ENCODE results near the gene KCNRG.

Gene KCNRG

GRCh38 chr13:50037788-50038187 lies 22.5 kb downstream of the KCNRG start:
- Histone ChIP-seq H3K79me2 (ENCODE audit: low read length) (no peaks in the 10 kb centered on the region), H2AFZ (ENCODE audit: low read length) (no peak overlapping the region), H3K27me3 (replicated peaks; ENCODE audit: insufficient read depth, low read length) (no peaks in the 10 kb centered on the region), H3F3A (ENCODE audit: insufficient read depth, low read length) (no peaks in the 10 kb centered on the region), H3K9me3 (replicated peaks; ENCODE audit: insufficient read depth, low read length) (no peaks in the 10 kb centered on the region), H3K4me3 (ENCODE audit: low read length) (no peak overlapping the region), H3K27ac (ENCODE audit: low read length) (no peak overlapping the region), H3K4me1 (ENCODE audit: low read length) (no peaks in the 10 kb centered on the region), H4K20me1 (ENCODE audit: insufficient read depth, low read length) (no peaks in the 10 kb centered on the region), H3K4me2 (ENCODE audit: low read depth, low read length) (no peak overlapping the region), H3K9ac (ENCODE audit: low read length) (no peak overlapping the region), H3K36me3 (replicated peaks; ENCODE audit: insufficient read depth, low read length) (no peaks in the 10 kb centered on the region), H3K9me2 (replicated peaks; ENCODE audit: insufficient read depth, low read length) (no peaks in the 10 kb centered on the region)
- no peak for TF ChIP-seq EZH2phosphoT487 (IDR thresholded peaks at IDR 0.05; ENCODE audit: low read length)
- TF ChIP-seq EZH2 (optimal IDR thresholded peaks at IDR 0.05; ENCODE audit: low read depth, low read length) = no peak
- TF ChIP-seq, protein P1, sequence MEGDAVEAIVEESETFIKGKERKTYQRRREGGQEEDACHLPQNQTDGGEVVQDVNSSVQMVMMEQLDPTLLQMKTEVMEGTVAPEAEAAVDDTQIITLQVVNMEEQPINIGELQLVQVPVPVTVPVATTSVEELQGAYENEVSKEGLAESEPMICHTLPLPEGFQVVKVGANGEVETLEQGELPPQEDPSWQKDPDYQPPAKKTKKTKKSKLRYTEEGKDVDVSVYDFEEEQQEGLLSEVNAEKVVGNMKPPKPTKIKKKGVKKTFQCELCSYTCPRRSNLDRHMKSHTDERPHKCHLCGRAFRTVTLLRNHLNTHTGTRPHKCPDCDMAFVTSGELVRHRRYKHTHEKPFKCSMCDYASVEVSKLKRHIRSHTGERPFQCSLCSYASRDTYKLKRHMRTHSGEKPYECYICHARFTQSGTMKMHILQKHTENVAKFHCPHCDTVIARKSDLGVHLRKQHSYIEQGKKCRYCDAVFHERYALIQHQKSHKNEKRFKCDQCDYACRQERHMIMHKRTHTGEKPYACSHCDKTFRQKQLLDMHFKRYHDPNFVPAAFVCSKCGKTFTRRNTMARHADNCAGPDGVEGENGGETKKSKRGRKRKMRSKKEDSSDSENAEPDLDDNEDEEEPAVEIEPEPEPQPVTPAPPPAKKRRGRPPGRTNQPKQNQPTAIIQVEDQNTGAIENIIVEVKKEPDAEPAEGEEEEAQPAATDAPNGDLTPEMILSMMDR (IDR thresholded peaks at IDR 0.05; ENCODE audit: low read length) = no peak
- no peak for DNase-seq

DNA sequence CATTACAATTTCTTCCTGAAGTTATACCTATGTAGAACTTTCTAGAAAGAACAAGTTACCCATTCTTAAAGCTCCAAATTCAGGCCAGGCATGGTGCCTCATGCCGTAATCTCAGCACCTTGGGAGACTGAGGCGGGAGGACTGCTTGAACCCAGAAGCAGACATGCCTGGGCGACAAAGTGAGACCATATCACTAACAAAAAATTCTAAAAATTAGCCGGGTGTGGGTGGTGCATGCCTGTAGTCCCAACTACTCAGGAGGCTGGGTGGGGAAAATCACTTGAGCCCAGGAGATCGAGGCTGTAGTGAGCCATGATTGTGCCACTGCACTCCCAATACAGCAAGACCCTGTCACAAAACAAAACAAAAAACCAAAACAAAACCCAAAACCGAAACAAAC lies 23.0 kb downstream of the KCNRG start:
- H4K20me1 ChIP-seq (ENCODE audit: insufficient read depth, low read length) = no peaks in the 10 kb centered on the region
- no peak overlapping the region for H3K4me3 ChIP-seq (ENCODE audit: low read length)
- no peaks in the 10 kb centered on the region for H3K9me3 ChIP-seq (replicated peaks; ENCODE audit: insufficient read depth, low read length)
- TF ChIP-seq EZH2 (optimal IDR thresholded peaks at IDR 0.05; ENCODE audit: low read depth, low read length) = no peak
- TF ChIP-seq EZH2phosphoT487 (IDR thresholded peaks at IDR 0.05; ENCODE audit: low read length) = no peak
- TF ChIP-seq, protein P1 (IDR thresholded peaks at IDR 0.05; ENCODE audit: low read length) = no peak
- H3K27me3 ChIP-seq (replicated peaks; ENCODE audit: insufficient read depth, low read length) = no peaks in the 10 kb centered on the region
- H3K79me2 ChIP-seq (ENCODE audit: low read length) = no peaks in the 10 kb centered on the region
- H3K27ac ChIP-seq (ENCODE audit: low read length) = no peak overlapping the region
- H2AFZ ChIP-seq (ENCODE audit: low read length) = no peak overlapping the region
- H3K9me2 ChIP-seq (replicated peaks; ENCODE audit: insufficient read depth, low read length) = no peaks in the 10 kb centered on the region
- H3K4me2 ChIP-seq (ENCODE audit: low read depth, low read length) = no peak overlapping the region
- no peak for DNase-seq
- no peaks in the 10 kb centered on the region for H3F3A ChIP-seq (ENCODE audit: insufficient read depth, low read length)
- H3K36me3 ChIP-seq (replicated peaks; ENCODE audit: insufficient read depth, low read length) = no peaks in the 10 kb centered on the region
- H3K9ac ChIP-seq (ENCODE audit: low read length) = no peak overlapping the region
- H3K4me1 ChIP-seq (ENCODE audit: low read length) = no peaks in the 10 kb centered on the region

DNA sequence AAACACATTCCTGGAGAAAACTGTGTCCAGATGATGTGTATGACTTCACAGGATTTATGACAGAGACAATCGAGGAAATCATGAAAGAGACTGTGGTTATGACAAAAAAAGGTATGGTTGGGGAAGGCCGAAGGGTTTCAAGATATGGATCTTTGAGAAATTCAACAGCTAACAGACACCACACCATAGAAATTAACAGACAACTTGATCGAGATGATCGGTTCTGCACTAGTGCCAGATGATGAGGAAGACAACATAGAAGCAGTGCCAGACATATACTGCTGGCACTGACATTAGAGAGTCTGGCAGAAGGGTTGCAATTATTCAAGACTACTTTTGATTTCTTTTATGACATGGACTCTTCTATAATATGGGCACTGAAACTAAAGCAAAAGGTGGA lies 37.2 kb downstream of the KCNRG start:
- no peaks in the 10 kb centered on the region for H3K9me3 ChIP-seq (replicated peaks; ENCODE audit: insufficient read depth, low read length)
- H2AFZ ChIP-seq (ENCODE audit: low read length) = no peak overlapping the region
- H3K36me3 ChIP-seq (replicated peaks; ENCODE audit: insufficient read depth, low read length) = no peaks in the 10 kb centered on the region; the same call in 1 of the 2 replicates
- no peaks in the 10 kb centered on the region for H3K4me1 ChIP-seq (ENCODE audit: low read length)
- peaks cover 26% of the 10 kb centered on the region for H3K79me2 ChIP-seq (ENCODE audit: low read length)
- TF ChIP-seq EZH2 (optimal IDR thresholded peaks at IDR 0.05; ENCODE audit: low read depth, low read length) (no peak), EZH2phosphoT487 (IDR thresholded peaks at IDR 0.05; ENCODE audit: low read length) (no peak)
- TF ChIP-seq, protein P1 (IDR thresholded peaks at IDR 0.05; ENCODE audit: low read length) = no peak
- H3K9ac ChIP-seq (ENCODE audit: low read length) = no peak overlapping the region
- no peaks in the 10 kb centered on the region for H3K27me3 ChIP-seq (replicated peaks; ENCODE audit: insufficient read depth, low read length)
- no peak overlapping the region for H3K4me3 ChIP-seq (ENCODE audit: low read length)
- H3F3A ChIP-seq (ENCODE audit: insufficient read depth, low read length) = no peaks in the 10 kb centered on the region
- no peaks in the 10 kb centered on the region for H4K20me1 ChIP-seq (ENCODE audit: insufficient read depth, low read length)
- no peak overlapping the region for H3K4me2 ChIP-seq (ENCODE audit: low read depth, low read length)
- H3K27ac ChIP-seq (ENCODE audit: low read length) = no peak overlapping the region
- H3K9me2 ChIP-seq (replicated peaks; ENCODE audit: insufficient read depth, low read length) = no peaks in the 10 kb centered on the region
- DNase-seq = no peak

Measured in MM.1S (cell line).